OCI-LY7 (cell line): Measurements from ENCODE around the gene AHCY.

ENCODE experiments used
- EZH2phosphoT487 ChIP-seq: fragments of 200-600 bp; sonication (generic); IDR thresholded peaks from 2 replicates; pipeline ENCODE4 v1.6.1; 2018; ENCODE audit warnings: low read depth, borderline replicate concordance, mild to moderate bottlenecking, mixed run types, antibody characterized with exemption, low read length, moderate library complexity, mixed read lengths
- TF ChIP-seq, protein P1 (sequence below): fragments of 200-600 bp; sonication (generic); conservative IDR thresholded peaks from 2 replicates; pipeline ENCODE4 v1.5.1; 2014; ENCODE audit warnings: mild to moderate bottlenecking, antibody characterized with exemption, low read length, moderate library complexity, mixed read lengths

DNA sequence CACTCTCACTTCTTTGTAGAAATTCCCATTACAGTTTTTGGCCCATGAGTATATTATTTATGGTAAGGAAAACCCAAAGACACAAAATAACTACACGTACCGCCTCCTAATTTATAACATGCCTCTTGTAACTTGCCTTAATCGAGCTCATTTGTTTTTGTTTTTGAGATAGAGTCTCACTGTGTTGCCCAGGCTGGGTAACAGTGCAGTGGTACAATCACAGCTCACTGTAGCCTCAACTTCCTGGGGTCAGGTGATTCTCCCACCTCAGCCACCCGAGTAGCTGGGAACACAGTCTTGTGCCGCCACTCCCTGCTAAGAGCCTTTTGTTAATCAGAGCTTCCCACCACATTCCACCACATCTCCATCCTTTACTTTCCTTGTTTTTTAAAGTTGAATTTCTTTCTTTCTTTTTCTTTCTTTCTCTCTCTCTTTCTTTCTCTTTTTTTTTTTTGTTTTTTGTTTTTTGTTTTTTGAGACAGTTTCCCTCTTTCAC is 46.5 kb downstream of the AHCY start:
- TF ChIP-seq, protein P1, sequence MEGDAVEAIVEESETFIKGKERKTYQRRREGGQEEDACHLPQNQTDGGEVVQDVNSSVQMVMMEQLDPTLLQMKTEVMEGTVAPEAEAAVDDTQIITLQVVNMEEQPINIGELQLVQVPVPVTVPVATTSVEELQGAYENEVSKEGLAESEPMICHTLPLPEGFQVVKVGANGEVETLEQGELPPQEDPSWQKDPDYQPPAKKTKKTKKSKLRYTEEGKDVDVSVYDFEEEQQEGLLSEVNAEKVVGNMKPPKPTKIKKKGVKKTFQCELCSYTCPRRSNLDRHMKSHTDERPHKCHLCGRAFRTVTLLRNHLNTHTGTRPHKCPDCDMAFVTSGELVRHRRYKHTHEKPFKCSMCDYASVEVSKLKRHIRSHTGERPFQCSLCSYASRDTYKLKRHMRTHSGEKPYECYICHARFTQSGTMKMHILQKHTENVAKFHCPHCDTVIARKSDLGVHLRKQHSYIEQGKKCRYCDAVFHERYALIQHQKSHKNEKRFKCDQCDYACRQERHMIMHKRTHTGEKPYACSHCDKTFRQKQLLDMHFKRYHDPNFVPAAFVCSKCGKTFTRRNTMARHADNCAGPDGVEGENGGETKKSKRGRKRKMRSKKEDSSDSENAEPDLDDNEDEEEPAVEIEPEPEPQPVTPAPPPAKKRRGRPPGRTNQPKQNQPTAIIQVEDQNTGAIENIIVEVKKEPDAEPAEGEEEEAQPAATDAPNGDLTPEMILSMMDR: no peak
- no peak for TF ChIP-seq EZH2phosphoT487
